GM18502 (cell line): ENCODE measurements around the gene PTGS2.
A peak's percentile ranks its signal among the peaks of the same experiment; 100 is the strongest.

Source experiments
- ATAC-seq: cut with Tn5 transposase; IDR thresholded peaks from one replicate; pipeline ENCODE4 v1.9.1; 2021; ENCODE audit warnings: mild to moderate bottlenecking; ENCODE audit not compliant: unreplicated experiment, poor library complexity

The PTGS2 gene

DNA sequence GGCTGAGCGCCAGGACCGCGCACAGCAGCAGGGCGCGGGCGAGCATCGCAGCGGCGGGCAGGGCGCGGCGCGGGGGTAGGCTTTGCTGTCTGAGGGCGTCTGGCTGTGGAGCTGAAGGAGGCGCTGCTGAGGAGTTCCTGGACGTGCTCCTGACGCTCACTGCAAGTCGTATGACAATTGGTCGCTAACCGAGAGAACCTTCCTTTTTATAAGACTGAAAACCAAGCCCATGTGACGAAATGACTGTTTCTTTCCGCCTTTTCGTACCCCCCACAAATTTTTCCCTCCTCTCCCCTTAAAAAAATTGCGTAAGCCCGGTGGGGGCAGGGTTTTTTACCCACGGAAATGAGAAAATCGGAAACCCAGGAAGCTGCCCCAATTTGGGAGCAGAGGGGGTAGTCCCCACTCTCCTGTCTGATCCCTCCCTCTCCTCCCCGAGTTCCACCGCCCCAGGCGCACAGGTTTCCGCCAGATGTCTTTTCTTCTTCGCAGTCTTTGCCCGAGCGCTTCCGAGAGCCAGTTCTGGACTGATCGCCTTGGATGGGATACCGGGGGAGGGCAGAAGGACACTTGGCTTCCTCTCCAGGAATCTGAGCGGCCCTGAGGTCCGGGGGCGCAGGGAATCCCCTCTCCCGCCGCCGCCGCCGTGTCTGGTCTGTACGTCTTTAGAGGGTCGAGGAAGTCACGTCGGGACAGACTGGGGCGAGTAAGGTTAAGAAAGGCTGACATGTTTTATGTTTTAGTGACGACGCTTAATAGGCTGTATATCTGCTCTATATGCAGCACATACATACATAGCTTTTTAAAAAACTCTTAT, at the start of gene PTGS2:
TSS of gene PTGS2 (minus strand) at position 179 of the 817 bp plus-strand sequence. CDS start at position 46, 133 bp downstream.
- ATAC-seq: peak; percentile 96

GRCh38 chr1:186722711-186723309, 42.6 kb upstream of the PTGS2 start:
- peak; percentile 82 for ATAC-seq

DNA sequence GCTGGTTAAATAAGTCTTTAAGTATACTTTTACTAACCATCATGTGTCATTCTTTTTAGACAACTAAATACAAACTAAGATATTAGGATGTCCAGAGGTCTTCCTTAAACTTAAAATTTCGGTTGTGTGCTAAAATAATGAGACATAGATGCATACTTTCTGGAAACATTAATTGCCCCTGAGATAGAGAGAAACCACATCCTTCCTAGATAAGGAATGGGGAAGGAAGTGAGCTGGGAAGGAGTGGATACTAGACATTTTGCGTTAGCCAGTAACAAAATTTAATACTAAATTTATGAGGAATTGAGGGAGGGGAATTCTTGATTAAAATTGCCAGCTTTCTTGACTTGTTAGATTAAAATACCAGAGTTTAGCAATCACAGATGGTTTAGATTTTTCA, 37.1 kb upstream of the PTGS2 start:
- ATAC-seq: no peak

GRCh38 chr1:186715887-186716809, 35.9 kb upstream of the PTGS2 start:
- no peak for ATAC-seq

DNA sequence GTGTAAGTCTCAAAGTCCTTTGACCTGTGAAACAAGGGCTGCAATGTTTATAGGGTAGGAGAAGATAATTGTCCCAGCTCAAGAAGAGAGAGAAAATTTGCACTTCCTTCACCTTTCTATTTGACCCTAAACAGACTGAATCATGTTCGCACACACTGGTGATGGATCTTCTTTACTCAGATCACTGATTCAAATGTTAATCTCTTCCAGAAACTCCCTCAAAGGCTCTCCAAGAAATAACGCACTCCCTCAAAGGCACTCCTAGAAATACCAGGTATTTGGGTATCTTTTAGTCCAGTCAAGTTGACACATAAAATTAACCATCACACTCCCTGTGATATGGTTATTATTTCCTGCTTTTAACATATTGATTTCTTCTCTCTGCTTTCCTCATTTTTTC, 30.5 kb upstream of the PTGS2 start:
- no peak for ATAC-seq

DNA sequence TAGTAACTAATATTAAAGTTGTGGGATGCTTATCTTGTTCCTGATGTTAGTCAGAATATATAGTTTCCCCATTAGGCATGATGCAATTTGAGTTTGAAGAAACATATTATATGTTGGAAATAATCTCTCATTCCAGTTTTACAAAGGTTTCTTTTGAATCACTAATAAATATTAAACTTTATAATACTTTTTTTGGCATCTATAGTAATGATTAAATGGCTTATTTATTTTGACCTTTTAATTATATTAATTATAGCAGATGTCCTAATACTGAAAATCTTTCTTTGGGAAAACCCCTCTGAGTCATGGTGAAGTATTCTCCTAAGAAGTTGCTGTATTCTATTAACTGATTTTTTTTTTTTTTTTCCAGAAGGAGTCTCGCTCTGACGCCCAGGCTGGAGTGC, 28.5 kb upstream of the PTGS2 start:
- no peak for ATAC-seq

DNA sequence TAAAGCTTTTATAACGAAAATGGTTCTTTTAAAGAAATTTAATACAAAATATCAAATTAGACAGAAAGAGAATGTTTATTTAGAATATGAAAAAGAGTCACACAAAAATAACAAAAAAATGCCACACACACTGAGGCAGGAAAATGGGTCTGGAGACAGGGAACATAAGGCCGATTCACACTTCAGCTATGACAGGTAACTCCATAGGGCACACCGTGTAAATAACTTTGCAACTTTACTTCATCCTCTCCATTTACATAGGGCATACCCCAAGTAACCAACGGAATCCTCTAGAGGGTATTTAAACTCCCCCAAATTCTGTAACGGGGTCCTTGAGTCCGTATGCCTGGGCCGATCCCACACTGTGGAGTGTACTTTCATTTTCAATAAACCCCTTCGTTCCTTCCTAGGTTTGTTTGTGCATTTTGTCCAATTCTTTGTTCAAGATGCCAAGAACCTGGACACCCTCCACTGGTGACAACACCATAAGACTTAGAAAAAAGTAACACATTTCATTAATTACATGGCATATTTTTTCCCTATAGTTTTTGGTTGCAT, 23.1 kb upstream of the PTGS2 start:
- no peak for ATAC-seq

DNA sequence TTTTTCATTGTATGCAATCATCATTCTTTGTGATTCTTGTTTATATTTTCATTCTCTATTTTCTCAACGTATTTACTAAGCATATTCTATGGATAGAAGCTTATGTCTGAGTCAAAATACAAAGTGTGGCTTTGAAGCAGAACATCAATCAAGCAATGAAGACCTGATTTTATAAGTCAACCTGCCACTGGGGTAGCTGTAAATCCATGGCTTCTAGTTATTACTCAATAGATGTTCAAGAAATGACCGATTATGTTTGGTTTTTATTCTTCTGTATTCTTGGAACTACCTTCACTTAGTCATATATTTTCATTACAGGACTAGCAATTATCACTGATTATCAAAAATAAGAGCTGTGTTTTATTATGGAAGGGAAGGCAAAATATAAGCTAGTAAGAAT, 20.5 kb upstream of the PTGS2 start:
- no peak for ATAC-seq

GRCh38 chr1:186699519-186699918, 19.3 kb upstream of the PTGS2 start:
- no peak for ATAC-seq

GRCh38 chr1:186689907-186690306, 9.7 kb upstream of the PTGS2 start:
- no peak for ATAC-seq

DNA sequence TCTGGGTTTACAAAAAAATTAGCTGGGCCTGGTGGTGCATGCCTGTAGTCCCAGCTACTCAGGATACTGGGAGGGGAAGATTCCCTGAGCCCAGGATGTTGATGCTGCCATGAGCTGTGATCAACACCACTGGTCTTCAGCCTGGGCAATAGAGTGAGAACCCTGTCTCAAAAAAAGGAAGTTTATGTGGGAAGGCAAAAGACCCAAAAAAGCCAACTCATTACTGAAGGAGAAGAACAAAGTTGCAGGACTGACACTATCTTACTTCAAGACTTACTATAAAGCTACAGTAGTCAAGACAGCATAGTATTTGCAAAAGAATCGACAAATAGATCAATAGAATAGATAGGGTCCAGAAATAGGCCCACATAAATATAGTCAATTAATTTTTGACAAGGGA, 9.2 kb upstream of the PTGS2 start:
- ATAC-seq: no peak

GRCh38 chr1:186683652-186684410, 3.6 kb upstream of the PTGS2 start:
- no peak for ATAC-seq

DNA sequence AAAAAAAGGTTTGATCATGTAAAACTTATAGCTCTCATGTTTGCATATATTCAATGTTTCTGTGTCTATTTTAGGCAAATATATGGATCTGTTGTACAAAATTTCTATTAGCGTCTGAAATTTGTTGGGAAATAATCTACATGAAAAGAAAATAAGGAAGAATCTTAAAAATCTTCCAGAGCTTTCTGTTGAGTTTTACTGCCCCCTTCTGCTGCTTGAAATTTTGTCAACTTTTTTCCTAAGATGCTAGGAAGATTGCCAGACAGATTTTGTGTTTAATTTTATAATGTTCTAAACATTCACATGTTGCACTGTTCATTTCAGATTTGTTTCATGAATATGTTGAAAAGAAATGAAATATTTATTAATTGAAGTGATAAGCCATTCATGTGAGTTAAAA, 2.5 kb upstream of the PTGS2 start:
- no peak for ATAC-seq

DNA sequence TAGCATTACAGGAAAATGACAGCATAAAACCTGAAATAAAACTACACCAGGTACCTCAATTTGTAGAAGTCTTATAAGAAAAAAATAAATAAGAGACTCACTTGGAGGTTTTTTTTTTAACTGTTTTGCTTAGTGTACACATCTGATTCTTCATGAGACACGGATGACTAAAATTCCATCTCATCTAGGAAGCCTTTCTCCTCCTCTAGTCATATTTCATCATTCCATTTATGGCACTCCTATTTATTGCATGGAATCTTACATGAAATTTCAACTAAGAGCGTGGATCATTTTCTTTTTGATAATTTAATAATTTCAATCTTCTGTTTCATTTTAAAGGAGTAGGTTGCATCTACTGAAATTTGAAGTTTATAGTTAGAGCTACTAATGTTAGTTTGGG, 1.6 kb upstream of the PTGS2 start:
- ATAC-seq: no peak

GRCh38 chr1:186681121-186681520, 898 bp upstream of the PTGS2 start:
- no peak for ATAC-seq

DNA sequence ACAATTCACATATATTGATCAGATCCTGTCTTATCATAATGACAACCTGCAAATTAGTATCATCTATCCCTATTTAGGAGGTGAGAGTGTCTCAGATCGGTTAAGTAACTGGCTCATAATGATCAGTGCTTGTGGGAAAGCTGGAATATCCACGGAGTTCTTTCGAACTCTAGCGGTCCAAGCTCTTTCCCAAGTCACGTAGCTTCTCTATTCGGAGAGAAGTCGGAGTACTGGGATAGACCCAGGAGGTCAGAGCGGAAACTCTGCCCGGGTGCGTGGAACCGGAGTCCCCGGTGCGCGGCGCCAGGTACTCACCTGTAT, 339 bp downstream of the PTGS2 start:
- ATAC-seq: no peak

- no peak for ATAC-seq
These were observed 2.1 kb downstream of the PTGS2 start for GRCh38 chr1:186678155-186678554.

- ATAC-seq: no peak
These were observed 7.6 kb downstream of the PTGS2 start for GRCh38 chr1:186672596-186672995.

DNA sequence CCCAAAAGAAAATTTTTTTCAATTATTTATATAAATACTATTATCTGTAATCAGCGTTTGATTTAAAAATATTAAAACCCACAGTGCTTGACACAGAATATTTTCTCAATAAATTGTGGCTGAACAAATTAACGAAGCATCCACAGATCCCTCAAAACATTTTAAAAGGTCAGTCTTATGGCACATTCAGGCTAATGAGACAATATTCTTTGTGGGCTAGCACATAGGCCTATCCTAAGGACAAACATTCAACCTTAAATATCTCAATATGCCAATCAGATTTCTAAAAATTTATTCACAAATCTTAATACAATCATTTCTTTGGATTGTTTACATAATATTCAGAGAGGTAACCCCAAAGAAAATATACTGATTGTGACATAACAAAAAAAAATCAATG, 8.1 kb downstream of the PTGS2 start:
- ATAC-seq: no peak
